ENCODE data around the gene GPATCH11.

Gene GPATCH11

GRCh38 chr2:37102588-37102987 is 18.3 kb downstream of the GPATCH11 start:
- no peak for DNase-seq (ENCODE audit: low read depth)
- H3K4me3 ChIP-seq (ENCODE audit: low read depth, low read length) = no peak overlapping the region

- no peak overlapping the region for H3K4me3 ChIP-seq (ENCODE audit: low read depth, low read length)
- no peak for DNase-seq (ENCODE audit: low read depth)
These were observed 19.9 kb downstream of the GPATCH11 start for GRCh38 chr2:37104178-37104577.

- no peak for DNase-seq (ENCODE audit: low read depth)
These were observed 20.8 kb downstream of the GPATCH11 start for GRCh38 chr2:37105150-37105549.

GRCh38 chr2:37109523-37109922 is 25.2 kb downstream of the GPATCH11 start:
- no peak for DNase-seq (ENCODE audit: low read depth)

More at GRCh38 chr2:37105150-37105549, 20.8 kb downstream of the GPATCH11 start:
- no peak overlapping the region for H3K4me3 ChIP-seq (ENCODE audit: low read depth, low read length)

GRCh38 chr2:37110306-37111212 is 26.2 kb downstream of the GPATCH11 start:
- no peak overlapping the region for H3K4me3 ChIP-seq (ENCODE audit: low read depth, low read length)
- DNase-seq (ENCODE audit: low read depth) = no peak

More at GRCh38 chr2:37109523-37109922, 25.2 kb downstream of the GPATCH11 start:
- no peak overlapping the region for H3K4me3 ChIP-seq (ENCODE audit: low read depth, low read length)

- DNase-seq (ENCODE audit: low read depth) = no peak
- H3K4me3 ChIP-seq (ENCODE audit: low read depth, low read length) = no peak overlapping the region
These were observed 27.6 kb downstream of the GPATCH11 start for GRCh38 chr2:37111958-37112357.

- H3K4me3 ChIP-seq (ENCODE audit: low read depth, low read length) = no peak overlapping the region
- no peak for DNase-seq (ENCODE audit: low read depth)
These were observed 33.2 kb downstream of the GPATCH11 start for GRCh38 chr2:37117566-37117965.

- H3K4me3 ChIP-seq (ENCODE audit: low read depth, low read length) = no peak overlapping the region
- DNase-seq (ENCODE audit: low read depth) = no peak
These were observed 34.8 kb downstream of the GPATCH11 start for GRCh38 chr2:37119157-37119556.

- peak; percentile 5 for DNase-seq (ENCODE audit: low read depth)
- no peak overlapping the region for H3K4me3 ChIP-seq (ENCODE audit: low read depth, low read length)
These were observed 41.1 kb downstream of the GPATCH11 start for GRCh38 chr2:37125416-37125815.

- H3K4me3 ChIP-seq (ENCODE audit: low read depth, low read length) = no peak overlapping the region
- no peak for DNase-seq (ENCODE audit: low read depth)
These were observed 48.6 kb downstream of the GPATCH11 start for GRCh38 chr2:37132914-37133313.

- DNase-seq (ENCODE audit: low read depth) = no peak
- H3K4me3 ChIP-seq (ENCODE audit: low read depth, low read length) = no peak overlapping the region
These were observed 58.2 kb downstream of the GPATCH11 start for GRCh38 chr2:37142546-37142945.

GRCh38 chr2:37143974-37144373 is 59.7 kb downstream of the GPATCH11 start:
- no peak for DNase-seq (ENCODE audit: low read depth)
- no peak overlapping the region for H3K4me3 ChIP-seq (ENCODE audit: low read depth, low read length)

- H3K4me3 ChIP-seq (ENCODE audit: low read depth, low read length) = no peak overlapping the region
- no peak for DNase-seq (ENCODE audit: low read depth)
These were observed 61.7 kb downstream of the GPATCH11 start for GRCh38 chr2:37146062-37146461.

GRCh38 chr2:37148325-37148724 is 64.0 kb downstream of the GPATCH11 start:
- H3K4me3 ChIP-seq (ENCODE audit: low read depth, low read length) = no peak overlapping the region
- DNase-seq (ENCODE audit: low read depth) = no peak

Data from skeletal muscle cell (primary cell).